Erythroblast (primary cell): ENCODE data around the gene GID4.
A peak's percentile ranks its signal among the peaks of the same experiment; 100 is the strongest.

Source experiments
- DNase-seq, 2 experiments: peaks; one replicate each; lab custom pipeline; 2025; lab: John Stamatoyannopoulos, UW
- GATA1 ChIP-seq: IDR thresholded peaks from 2 replicates; pipeline ENCODE4 v1.6.1; 2011; ENCODE audit warnings: low read depth, mild to moderate bottlenecking, control low read depth, low read length, moderate library complexity
- POLR2A ChIP-seq: IDR thresholded peaks from 2 replicates; pipeline ENCODE4 v1.6.1; 2011; ENCODE audit warnings: mild to moderate bottlenecking, low read length

The GID4 gene

DNA sequence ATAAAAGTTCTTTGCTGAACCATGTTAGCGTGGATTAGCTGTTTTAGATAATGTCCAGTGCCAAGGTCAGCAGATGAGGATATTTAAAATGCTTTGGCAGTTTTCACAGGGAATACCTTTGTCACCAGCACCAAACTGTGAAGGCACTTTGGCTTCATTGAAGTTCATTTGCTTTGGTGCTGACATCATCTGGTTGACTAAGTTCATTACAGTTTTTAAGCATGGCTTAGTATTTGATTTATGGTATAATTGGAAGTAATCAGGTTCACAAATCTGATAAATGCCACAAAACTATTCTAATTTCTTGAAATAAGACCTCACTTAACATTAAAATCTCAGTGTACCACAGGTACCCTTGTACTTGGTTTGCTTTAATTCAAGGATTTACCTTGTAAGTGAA, 4.3 kb downstream of the GID4 start:
- TF ChIP-seq GATA1 (no peak), POLR2A (no peak)
- DNase-seq, result peak; percentile 28 to 39

DNA sequence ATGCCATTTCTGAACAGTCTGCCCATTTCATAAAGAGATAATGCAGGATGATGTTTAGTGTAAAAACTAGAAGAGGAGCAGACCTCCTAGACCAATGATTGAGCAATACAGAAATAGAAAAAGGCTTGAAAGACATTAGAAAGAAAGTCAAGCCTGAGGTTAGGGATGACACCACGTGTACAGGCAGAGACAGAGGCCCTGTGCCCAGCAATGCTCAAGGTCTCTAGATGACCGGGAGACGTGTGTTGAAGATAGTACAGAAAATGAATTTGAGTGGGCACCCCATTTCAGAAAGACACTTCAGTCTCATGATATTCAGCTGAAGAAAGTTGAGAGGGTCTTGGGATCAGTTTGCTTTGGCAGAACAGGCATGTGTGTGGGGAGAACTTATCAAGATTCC, 5.4 kb downstream of the GID4 start:
- DNase-seq, result no peak
- no peak for TF ChIP-seq GATA1
- no peak for TF ChIP-seq POLR2A

DNA sequence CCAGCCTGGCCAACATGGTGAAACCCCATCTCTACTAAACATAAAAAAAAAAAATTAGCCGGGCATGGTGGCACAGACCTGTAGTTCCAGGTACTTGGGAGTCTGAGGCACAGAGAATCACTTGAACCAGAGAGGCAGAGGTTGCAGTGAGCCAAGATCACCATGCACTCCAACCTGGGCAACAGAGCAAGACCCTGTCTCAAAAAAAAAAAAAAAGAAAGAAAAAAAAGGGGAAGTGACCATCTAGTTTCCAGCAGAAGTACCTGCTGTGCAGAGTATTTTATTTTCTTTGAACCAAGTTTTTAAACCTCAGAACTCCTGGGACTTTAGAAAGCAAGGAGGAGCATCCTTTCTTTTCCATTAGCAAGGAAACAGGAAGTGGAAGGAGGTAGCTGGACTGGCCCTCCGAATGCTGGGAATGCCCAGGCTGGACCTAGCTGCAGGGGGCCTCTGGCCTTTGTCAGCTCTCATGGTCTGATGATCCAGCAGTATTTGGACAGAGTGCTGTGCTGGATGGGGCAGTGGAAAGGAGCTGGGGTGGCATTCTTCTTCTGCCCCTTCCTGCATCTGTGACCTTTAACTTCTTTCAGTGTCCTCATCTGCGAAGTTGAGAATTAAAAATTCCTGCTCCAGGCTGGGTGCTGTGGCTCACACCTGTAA, 6.6 kb downstream of the GID4 start:
- DNase-seq, result no peak
- no peak for TF ChIP-seq POLR2A
- TF ChIP-seq GATA1, result no peak

DNA sequence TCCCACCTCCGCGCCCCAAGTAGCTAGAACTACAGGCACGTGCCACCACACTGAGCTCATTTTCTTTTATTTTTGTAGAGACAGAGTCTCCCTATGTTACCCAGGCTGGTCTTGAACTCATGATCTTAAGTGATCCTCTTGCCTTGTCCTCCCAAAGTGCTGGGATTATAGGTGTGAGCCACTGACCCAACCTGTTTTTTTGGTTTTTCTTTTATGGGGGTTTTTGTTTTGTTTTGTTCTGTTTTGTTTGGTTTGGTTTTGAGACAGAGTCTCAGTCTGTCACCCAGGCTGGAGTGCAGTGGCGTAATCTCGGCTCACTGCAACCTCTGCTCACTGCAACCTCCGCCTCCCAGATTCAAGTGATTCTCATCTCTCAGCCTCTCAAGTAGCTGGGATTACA, 16.4 kb downstream of the GID4 start:
- no peak for DNase-seq
- TF ChIP-seq GATA1 (no peak), POLR2A (no peak)

DNA sequence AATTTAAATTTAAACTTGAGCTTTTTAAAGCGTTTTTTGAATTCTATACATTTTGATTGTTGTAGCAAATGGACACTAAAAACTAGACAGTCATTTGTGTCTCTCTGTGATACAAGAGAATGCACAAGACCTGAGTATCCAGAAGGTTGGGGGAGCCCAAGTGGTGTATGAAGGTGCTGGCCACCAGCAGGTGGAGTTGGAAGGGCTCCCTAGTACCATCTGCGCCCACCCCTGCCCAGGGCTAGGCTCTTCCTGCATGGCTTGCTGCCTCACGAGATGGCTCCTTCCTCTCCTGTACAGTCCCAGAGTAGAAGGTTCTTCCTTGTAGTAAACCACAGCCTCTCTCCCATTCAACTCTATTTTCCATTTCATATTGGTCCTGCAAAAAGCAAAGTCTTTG, 17.0 kb downstream of the GID4 start:
- no peak for DNase-seq
- no peak for TF ChIP-seq GATA1
- TF ChIP-seq POLR2A, result no peak

DNA sequence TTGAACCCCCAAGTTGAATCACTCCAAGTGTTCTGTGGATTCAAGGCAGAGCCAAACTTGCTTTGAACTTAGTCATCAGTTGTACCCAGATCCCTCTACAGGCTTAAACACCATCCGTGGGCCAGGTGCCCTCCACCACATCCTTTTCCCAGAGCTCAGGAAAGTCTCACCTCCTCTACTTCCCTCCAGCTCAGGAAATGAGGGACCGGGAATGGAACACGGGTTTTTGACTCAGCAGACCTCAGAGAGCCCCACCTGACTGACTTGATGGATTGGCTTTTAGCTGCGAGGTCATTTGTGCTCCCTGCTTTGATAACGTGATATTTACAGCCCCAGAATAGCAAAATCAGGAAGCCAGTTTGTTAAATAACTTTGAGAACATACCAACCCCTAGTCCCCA, 20.1 kb downstream of the GID4 start:
- TF ChIP-seq GATA1 (no peak), POLR2A (no peak)
- DNase-seq, result no peak

DNA sequence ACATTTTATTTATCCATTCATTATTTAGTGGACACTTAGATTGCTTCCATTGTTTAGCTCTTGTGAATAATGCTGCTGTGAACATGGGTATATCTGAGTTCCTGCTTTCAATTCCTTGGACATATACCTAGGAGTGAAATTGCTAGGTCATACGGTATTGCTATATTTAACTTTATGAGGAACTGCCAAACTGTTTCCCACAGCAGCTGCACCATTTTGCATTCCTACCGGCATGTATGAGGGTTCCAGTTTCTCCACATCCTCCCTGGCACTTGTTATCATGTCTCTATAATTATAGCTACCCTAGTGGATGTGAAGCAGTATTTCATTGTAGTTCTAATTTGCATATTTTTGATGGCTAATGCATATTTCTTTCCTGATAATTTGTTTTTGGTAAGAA, 24.8 kb downstream of the GID4 start:
- no peak for TF ChIP-seq POLR2A
- TF ChIP-seq GATA1, result no peak
- DNase-seq, result no peak

DNA sequence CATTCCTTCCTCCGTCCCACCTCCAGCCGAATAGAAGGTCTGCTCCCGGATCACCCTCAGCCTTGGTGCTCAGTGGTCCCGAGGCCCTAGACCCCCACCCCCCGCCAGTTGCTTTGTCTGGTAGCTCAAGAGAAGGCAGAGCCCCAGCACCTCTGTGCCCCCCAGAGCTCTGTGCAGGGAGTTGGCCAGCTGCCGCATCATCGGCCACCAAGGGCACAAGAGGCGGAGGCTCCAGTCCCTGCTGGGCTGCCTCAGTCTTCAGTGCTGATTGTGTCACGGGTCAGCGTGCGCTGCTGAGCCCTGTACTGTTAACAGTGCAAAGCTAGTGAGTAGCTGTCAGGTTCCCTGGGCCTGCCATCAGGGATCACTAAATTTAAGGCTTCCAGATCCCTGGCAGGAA, 26.3 kb downstream of the GID4 start:
- no peak for DNase-seq

DNA sequence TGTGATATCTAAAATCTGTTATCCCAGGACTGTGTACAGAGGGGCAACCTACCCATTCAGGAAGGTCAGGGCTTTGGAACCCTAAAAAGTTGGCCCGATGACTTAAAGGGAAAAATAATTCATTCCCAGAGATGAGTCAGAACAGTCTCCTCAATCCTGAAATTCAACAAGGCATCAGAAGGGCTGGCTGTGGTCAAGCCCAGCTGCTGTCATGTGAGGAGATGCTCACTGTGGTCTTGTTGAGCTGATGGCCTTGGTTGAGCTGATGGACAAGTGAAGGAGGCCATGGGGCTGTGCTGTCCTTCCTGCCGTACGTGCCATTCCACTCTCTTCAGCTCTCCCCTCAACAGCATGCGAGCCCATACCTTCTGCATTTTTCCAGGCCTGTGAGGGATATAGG, 27.7 kb downstream of the GID4 start:
- no peak for TF ChIP-seq GATA1
- no peak for DNase-seq

More for the DNA sequence above, 26.3 kb downstream of the GID4 start:
- TF ChIP-seq POLR2A (no peak), GATA1 (no peak)

DNA sequence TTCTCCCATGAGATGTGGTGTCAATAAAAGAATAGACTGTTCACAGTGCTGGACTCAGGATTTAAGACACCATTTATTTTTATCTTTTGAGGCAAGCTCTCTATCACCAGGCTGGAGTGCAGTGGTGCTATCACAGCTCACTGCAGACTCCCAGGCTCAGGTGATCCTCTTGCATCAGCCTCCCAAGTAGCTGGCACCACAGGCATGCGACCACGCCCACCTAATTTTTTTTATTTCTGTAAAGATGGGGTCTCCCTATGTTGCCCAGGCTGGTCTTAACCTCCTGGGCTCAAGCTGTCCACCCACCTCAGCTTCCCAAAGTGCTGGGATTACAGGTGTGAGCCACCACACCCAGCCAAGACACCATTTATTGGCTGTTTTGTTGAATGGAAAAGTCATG, 29.9 kb downstream of the GID4 start:
- TF ChIP-seq GATA1 (no peak), POLR2A (no peak)
- DNase-seq, result peak in 1 of 2 experiments; percentile 12

DNA sequence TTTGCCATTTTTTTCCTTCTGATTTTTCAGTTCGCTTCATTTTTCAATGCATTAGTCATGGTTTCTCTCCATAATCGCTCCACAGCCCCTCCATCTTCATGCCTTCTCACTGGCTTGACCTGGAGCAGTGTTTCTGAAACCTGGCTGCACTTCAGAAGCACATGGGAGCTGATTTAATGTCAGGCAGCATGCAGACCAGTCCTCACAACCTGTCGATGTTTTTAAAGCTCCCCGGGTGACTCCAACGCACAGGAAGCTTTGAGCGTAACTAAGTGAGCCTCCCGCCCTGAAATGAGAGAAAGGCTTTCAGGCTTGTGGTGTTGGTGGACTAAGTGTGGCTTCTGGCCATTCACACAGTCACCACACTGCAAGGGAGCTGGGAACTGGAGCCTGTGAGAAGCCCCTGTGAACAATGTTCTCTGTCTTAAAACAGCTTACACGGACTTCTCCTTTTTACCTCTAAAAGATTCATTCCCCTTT, 31.7 kb downstream of the GID4 start:
- TF ChIP-seq POLR2A, result no peak
- TF ChIP-seq GATA1, result no peak
- no peak for DNase-seq

DNA sequence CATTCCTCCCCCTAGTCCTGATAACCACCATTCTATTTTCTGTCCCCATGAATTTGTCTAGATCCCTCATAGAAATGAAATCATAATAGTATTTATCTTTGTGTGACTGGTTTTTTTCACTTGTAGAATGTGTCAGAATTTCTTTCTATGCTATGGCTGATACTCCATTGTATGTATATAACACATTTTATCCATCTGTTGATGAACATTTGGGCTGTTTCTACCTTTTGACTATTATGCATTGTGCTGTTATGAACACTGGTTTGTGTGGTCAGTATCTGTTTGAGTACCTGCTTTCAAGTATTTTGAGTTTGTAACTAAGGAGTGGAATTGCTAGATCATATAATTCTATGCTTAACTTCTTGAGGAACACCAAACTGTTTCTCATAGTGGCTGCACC, 32.5 kb downstream of the GID4 start:
- TF ChIP-seq GATA1 (no peak), POLR2A (no peak)
- no peak for DNase-seq

DNA sequence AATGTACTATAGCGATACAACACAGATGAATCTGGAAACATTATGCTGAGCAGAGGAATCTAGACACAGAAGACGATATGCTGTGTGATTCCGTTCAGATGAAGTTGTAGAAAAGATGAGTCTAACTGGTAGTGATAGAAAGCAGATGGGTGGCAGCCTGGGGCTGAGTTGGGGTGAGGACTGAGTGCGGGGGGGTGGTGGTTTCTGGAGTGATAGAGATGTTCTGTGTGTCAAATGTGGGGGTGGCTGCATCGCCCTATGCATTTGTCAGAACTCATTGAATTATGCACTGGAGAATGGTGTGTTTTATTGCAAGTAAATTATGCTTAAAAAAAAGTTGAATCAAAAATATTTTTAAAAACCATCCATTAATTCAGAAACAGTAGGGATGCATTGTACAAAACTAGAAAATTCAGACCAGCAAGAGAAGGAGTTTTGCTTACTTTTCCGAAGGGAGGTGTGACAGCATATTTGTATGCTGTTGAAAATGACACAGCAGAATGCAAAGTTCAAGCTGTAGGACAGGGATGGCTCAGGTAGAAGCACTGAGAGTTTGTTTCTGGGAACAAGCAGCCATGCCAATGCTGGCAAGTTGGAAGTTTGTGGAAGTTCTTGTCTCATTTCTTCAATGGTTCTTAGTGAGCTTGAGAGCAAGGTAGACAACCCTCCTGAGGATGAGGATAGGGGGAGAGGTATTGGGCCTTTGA, 35.5 kb downstream of the GID4 start:
- no peak for DNase-seq
- no peak for TF ChIP-seq GATA1
- no peak for TF ChIP-seq POLR2A

DNA sequence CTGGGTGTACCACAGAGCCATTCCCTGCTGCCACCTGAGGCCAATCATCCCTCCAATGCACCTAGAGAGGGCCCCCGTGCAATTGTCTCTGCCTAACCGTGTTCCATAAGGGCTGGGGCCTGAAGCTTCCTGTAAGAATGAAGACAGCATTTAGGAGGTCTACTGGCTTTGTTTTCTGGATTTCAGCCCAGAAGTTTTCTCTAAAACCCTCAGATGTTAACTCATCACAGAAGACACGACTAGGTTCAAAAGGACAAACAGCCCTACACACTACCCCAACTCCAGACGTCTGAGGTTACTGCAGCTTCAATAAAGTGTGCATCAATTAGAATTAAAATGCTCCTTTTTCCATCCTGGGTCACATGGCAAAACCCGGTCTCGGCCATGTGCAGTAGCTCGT, 37.7 kb downstream of the GID4 start:
- DNase-seq, result no peak
- no peak for TF ChIP-seq GATA1

DNA sequence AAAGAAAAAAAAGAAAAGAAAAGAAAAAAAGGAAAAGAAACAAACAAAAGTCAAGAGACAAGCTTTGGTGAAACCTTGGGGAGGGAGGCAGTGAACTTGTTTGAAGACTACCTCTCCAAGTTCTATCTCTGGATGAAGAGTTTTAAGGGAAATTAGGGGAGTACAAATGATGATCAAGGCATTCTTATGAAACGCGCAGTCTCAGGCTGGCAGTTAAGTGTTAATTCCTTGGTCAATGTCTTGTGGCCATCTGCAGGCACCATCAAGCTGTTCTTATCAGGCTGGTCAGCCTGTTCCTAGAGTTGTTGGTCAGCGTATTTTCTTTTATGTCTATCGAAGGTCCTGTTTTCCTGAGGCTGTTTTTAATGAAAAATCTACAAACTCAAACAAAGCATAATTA, 40.3 kb downstream of the GID4 start:
- no peak for DNase-seq
- TF ChIP-seq POLR2A (no peak), GATA1 (no peak)
